Heart left ventricle (tissue), 16 donors: ENCODE results near the gene PLA2G2F. TPM values are rescaled to one million over a fixed set of nuclear protein-coding genes. Genes with fewer than 3 reads are reported as not detected.

ENCODE experiments used
- ATAC-seq, 4 donors: fragments of 200-7000 bp; cut with Tn5 transposase; one replicate each; pipeline ENCODE4 v1.9.1; 2020 to 2022; ENCODE audit warnings: moderate library complexity in 4 of 4, mild to moderate bottlenecking in 3 of 4, moderate number of reproducible peaks in 1 of 4
- DNase-seq, 5 donors: peaks; one replicate each; pipeline ENCODE4 v3.0.0-alpha.2; 2020
- H3K27ac ChIP-seq, 12 donors: fragments of 200-600 bp; sonication (generic) in 4 of 12; one replicate each; pipeline versions ENCODE4 v1.5.0 to v1.8.0; 2016 to 2022; ENCODE audit warnings: mild to moderate bottlenecking in 2 of 12
- H3K27me3 ChIP-seq, 9 donors: fragments of 200-600 bp; sonication (generic) in 2 of 9; one replicate each; pipeline versions ENCODE4 v1.5.1 to v1.8.0; 2016 to 2022; ENCODE audit warnings: mild to moderate bottlenecking in 3 of 9
- H3K36me3 ChIP-seq, 9 donors: fragments of 200-600 bp; sonication (generic) in 2 of 9; one replicate each; pipeline versions ENCODE4 v1.5.0 to v1.8.0; 2018 to 2022; ENCODE audit warnings: mild to moderate bottlenecking in 2 of 9
- H3K4me1 ChIP-seq, 12 donors: fragments of 200-600 bp; sonication (generic) in 4 of 12; one replicate each; pipeline versions ENCODE4 v1.5.0 to v1.8.0; 2016 to 2022; ENCODE audit warnings: mild to moderate bottlenecking in 3 of 12
- H3K4me3 ChIP-seq, 12 donors: fragments of 200-600 bp; sonication (generic) in 4 of 12; one replicate each; pipeline versions ENCODE4 v1.5.0 to v1.8.0; 2017 to 2022; ENCODE audit warnings: mild to moderate bottlenecking in 9 of 12, moderate library complexity in 4 of 12
- H3K9me3 ChIP-seq, 12 donors: fragments of 200-600 bp; sonication (generic) in 4 of 12; one replicate each; pipeline versions ENCODE4 v1.5.0 to v1.8.0; 2016 to 2022; ENCODE audit warnings: mild to moderate bottlenecking in 1 of 12
- POLR2A ChIP-seq, 2 donors: fragments of 450-650 bp; IDR thresholded peaks; one replicate each; pipeline ENCODE4 v1.6.1; 2017; ENCODE audit warnings: antibody characterized with exemption in 2 of 2, mild to moderate bottlenecking in 2 of 2, moderate library complexity in 2 of 2
- WGBS, 4 donors: extraction: QIAGEN DNeasy Blood & Tissue Kit in 2 of 4; methylation state at CpG; one replicate each; pipeline versions ENCODE4 v1.1.5 to v1.1.7; 2013 to 2018; 5-methylcytosine and 5-hydroxymethylcytosine counted together
- intact Hi-C, 10 donors: fragments of 100-400 bp; cut with DNase I; formaldehyde crosslinking; loops; one replicate each; pipeline versions ENCODE4 v1.11.1 to v1.14.2; 2022
- polyA plus RNA-seq, 2 donors: library from polyadenylated mRNA; stranded (reverse); fragments of 200-250 nt; gene quantifications; one replicate each; pipeline ENCODE4 v1.2.3, GENCODE V29; 2013
- total RNA-seq, 9 donors: library from RNA; depleted of rRNA in 2 of 9; stranded (reverse); fragments of >200 nt in 2 of 9; fragmentation: NEBNext Ultra II Directional in 3 of 9; extraction: Animal tissue kit (Norgen Biotek cat#: 25700) in 3 of 9; gene quantifications; one replicate each; pipeline versions ENCODE4 v1.1.0 to v1.2.4, GENCODE V29; 2016 to 2023
- TF ChIP-seq, protein P1 (sequence below), 12 donors: fragments of 200-600 bp; sonication (generic) in 4 of 12; IDR thresholded peaks; one replicate each; pipeline versions ENCODE4 v1.5.0 to v1.8.0; 2018 to 2022; ENCODE audit warnings: antibody characterized with exemption in 12 of 12, mild to moderate bottlenecking in 5 of 12
- donor health status: ischemic (EF 13 %, LVEDD 7.1; RV severe dilation, severe dysfunction).
- donor health status: healthy with polysubstance abuse.
- donor health status: DM: no; HTN: yes; CAD: no.
- donor health status: DM: no; HTN: no; CAD: no.
- donor health status: ischemic (EF 25% LVEDD 6.9; RV normal size, moderate dysfunction).
- donor health status: ischemic (EF 25% LVEDD 5.7; RV mildly dilated, moderate dysfunction).
- donor health status: healthy.
- donor health status: DM: yes; HTN: yes; CAD: no.
- donor health status: ischemic (EF 35%, LVEDD 5.7; RV mildly dilated, moderate dysfunction).
- donor health status: nonischemic (EF 11% LVEDD 7.7; RV severe dilation, severe dysfunction).
- donor health status: DM: yes; HTN: yes; CAD: no.
- donor health status: PGD.
- donor health status: ischemic (EF 29% LVEDD 5.4; RV normal size, mild dysfunction).
- donor health status: nonischemic (EF 23%, LVEDD 6.1; RV moderate dilation, normal function).

PLA2G2F gene
- total and polyA plus RNA-seq, 11 donors, result not detected

DNA sequence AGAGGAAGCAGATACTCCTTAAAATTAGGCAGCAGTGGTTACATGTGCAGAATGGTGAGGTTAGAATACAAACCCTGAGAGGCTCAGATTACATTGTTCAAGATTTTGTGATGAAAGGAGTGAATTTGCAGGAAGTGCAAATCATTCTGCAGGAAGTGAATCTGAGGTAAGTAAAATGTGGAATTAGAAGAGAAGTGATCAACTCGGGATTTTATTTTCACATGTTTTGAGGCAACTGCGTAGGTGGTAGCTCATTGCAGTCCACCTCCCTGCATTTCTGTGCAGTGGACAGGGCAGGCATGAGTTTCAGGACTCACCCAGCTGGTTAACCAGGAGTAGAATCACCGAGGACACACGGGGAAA lies 49.3 kb downstream of the PLA2G2F start:
- 64 to 69% (median 65%) methylated on average over 4 of the region's 4 CpGs for WGBS, 4 donors
- ATAC-seq, result no peak
- TF ChIP-seq, protein P1, sequence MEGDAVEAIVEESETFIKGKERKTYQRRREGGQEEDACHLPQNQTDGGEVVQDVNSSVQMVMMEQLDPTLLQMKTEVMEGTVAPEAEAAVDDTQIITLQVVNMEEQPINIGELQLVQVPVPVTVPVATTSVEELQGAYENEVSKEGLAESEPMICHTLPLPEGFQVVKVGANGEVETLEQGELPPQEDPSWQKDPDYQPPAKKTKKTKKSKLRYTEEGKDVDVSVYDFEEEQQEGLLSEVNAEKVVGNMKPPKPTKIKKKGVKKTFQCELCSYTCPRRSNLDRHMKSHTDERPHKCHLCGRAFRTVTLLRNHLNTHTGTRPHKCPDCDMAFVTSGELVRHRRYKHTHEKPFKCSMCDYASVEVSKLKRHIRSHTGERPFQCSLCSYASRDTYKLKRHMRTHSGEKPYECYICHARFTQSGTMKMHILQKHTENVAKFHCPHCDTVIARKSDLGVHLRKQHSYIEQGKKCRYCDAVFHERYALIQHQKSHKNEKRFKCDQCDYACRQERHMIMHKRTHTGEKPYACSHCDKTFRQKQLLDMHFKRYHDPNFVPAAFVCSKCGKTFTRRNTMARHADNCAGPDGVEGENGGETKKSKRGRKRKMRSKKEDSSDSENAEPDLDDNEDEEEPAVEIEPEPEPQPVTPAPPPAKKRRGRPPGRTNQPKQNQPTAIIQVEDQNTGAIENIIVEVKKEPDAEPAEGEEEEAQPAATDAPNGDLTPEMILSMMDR (IDR thresholded peaks at IDR 0.05), result no peak
- no peak for TF ChIP-seq POLR2A (IDR thresholded peaks at IDR 0.05)
- Histone ChIP-seq H3K4me3 (no peak overlapping the region), H3K27me3 (peaks cover 0 to 36% (median 9%) of the 10 kb centered on the region in 9 donors), H3K27ac (peak overlapping the region in 1 of 12 donors; percentile 92), H3K9me3 (no peaks in the 10 kb centered on the region), H3K36me3 (no peaks in the 10 kb centered on the region), H3K4me1 (peaks cover 0 to 39% (median 10%) of the 10 kb centered on the region in 12 donors)
- no peak for DNase-seq
- intact Hi-C loops, result no loop called here

DNA sequence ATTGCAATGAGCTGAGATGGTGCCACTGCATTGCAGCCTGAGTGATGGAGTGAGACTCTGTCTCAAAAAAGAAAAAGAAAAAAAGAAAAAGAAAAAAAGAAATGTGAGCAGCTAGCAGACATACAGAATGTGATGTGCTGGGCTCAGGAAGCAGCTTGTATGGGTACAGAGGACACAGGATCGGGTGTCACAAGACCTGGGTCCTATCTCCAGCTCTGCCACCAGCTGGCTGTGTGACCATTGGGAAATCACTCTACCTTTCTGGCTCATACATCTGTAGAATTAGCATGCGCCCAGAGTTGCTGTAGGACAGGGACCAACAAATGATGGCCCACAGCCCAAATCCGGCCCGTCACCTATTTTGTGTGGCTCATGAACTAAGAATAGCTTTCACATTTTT lies 50.5 kb downstream of the PLA2G2F start:
- 78 to 90% (median 87%) methylated on average over 4 of the region's 4 CpGs for WGBS, 4 donors
- intact Hi-C loops, result loop anchor here in 5 of 10 donors (5.0 to 10.0 kb wide), 3 partner anchors 82 to 275 kb away; no protein-coding TSS in a partner anchor

DNA sequence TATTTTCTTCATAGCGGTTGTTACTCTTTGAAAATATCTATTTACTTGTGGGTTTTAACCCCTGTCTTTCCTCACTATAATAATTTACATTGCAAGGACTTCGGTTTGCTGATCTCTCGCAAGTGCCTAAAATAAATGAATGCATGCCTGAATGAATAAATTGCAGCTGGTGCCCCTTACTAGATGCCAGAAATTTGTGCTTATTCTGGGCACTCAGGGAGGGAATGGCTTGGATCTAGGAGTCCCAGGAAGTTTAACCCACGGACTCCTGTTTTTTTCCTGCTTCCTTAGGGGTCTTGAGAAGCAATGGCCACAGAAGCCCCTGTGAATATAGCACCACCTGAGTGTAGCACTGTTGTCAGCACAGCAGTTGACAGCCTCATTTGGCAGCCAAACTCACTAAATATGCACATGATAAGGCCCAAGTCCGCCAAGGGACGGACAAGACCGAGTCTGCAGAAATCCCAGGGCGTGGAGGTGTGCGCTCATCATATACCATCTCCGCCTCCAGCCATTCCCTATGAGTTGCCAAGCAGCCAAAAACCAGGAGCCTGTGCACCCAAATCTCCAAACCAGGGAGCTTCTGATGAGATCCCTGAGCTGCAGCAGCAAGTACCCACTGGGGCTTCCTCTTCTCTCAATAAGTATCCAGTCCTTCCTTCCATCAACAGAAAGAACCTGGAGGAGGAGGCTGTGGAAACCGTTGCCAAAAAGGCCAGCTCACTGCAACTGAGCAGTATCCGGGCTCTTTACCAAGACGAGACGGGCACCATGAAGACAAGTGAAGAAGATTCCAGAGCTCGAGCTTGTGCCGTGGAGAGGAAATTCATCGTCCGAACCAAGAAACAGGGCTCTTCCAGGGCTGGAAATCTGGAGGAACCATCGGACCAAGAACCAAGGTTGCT lies 51.4 kb downstream of the PLA2G2F start:
- Histone ChIP-seq H3K4me1 (peaks cover 0 to 44% (median 12%) of the 10 kb centered on the region in 12 donors), H3K36me3 (no peaks in the 10 kb centered on the region), H3K27me3 (peaks cover 0 to 36% (median 9%) of the 10 kb centered on the region in 9 donors), H3K4me3 (no peak overlapping the region), H3K9me3 (no peaks in the 10 kb centered on the region), H3K27ac (peak overlapping the region in 1 of 12 donors; percentile 29)
- DNase-seq, result no peak
- intact Hi-C loops, result loop anchor here in 5 of 10 donors (5.0 to 10.0 kb wide), 3 partner anchors 83 to 276 kb away; no protein-coding TSS in a partner anchor
- no peak for ATAC-seq
- no peak for TF ChIP-seq POLR2A (IDR thresholded peaks at IDR 0.05)
- TF ChIP-seq, protein P1 (IDR thresholded peaks at IDR 0.05), result no peak
- 85 to 91% (median 88%) methylated on average over 19 of the region's 19 CpGs for WGBS, 4 donors

More for the DNA sequence above, 50.5 kb downstream of the PLA2G2F start:
- H3K4me1 ChIP-seq, result peaks cover 0 to 42% (median 10%) of the 10 kb centered on the region in 12 donors
- H3K4me3 ChIP-seq, result no peak overlapping the region
- no peak for ATAC-seq
- H3K27ac ChIP-seq, result peak overlapping the region in 1 of 12 donors; percentile 92
- TF ChIP-seq POLR2A (IDR thresholded peaks at IDR 0.05), result no peak
- TF ChIP-seq, protein P1 (IDR thresholded peaks at IDR 0.05), result no peak
- peaks cover 0 to 36% (median 9%) of the 10 kb centered on the region in 9 donors for H3K27me3 ChIP-seq
- no peaks in the 10 kb centered on the region for H3K9me3 ChIP-seq
- DNase-seq, result no peak
- no peaks in the 10 kb centered on the region for H3K36me3 ChIP-seq

DNA sequence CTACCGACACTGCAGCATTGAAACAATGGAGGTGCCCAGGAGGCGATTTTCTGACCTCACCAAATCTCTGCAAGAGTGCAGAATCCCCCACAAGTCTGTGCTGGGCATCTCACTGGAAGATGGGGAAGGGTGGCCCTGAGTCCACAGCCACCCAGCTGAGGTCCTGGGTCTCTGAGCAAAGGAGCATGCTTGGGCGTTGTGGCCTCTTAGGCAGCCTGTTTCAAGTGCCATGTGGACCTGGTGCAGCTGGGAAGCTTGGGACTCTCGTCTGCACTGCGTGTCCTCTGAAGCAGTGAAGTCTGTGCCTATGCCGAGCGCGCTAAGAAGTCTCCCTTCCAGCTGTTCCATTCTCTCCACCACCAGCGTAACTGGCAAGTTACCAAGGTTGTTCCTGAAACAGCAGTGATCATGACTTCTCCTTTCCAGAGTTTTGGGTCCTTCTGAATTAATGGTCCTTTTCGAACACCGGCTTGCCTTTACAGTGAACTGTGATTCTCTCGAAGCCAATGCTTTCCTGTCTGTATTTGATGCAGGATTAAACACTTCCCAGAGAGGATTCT lies 52.2 kb downstream of the PLA2G2F start:
- 85 to 88% (median 87%) methylated on average over 6 to 12 of the region's 12 CpGs for WGBS, 4 donors
- ATAC-seq, result no peak
- Histone ChIP-seq H3K27me3 (peaks cover 0 to 36% (median 7%) of the 10 kb centered on the region in 9 donors), H3K9me3 (no peaks in the 10 kb centered on the region), H3K4me1 (peaks cover 0 to 35% (median 8%) of the 10 kb centered on the region in 12 donors), H3K36me3 (no peaks in the 10 kb centered on the region), H3K27ac (no peak overlapping the region), H3K4me3 (no peak overlapping the region)
- TF ChIP-seq POLR2A (IDR thresholded peaks at IDR 0.05), result no peak
- TF ChIP-seq, protein P1 (IDR thresholded peaks at IDR 0.05), result no peak
- no peak for DNase-seq
- intact Hi-C loops, result loop anchor here in 5 of 10 donors (5.0 to 10.0 kb wide), 3 partner anchors 84 to 277 kb away; no protein-coding TSS in a partner anchor
